HEK293 (cell line): ENCODE data around the gene OLIG2.
A peak's percentile ranks its signal among the peaks of the same experiment; 100 is the strongest.

Source experiments
- CTCF ChIA-PET: fragments of 350-600 bp; formaldehyde crosslinking; extraction: SDS; loops from one replicate; lab custom pipeline; 2021; ENCODE audit warnings: antibody characterized with exemption; lab: Yijun Ruan, JAX
- POLR2A ChIA-PET: fragments of 300-600 bp; formaldehyde crosslinking; extraction: SDS; loops from one replicate; lab custom pipeline; 2020; ENCODE audit warnings: antibody characterized with exemption, inconsistent platforms; lab: Yijun Ruan, JAX
- H3K27ac ChIP-seq: fragments of 200-500 bp; sonication (Bioruptor generic); 2 replicates; pipeline ENCODE4 v1.5.1; 2014; ENCODE audit warnings: low read depth, low read length, control low read depth, inconsistent platforms; ENCODE audit errors: extremely low read depth
- H3K36me3 ChIP-seq, 2 experiments: fragments of 200-500 bp in 1 of 2; sonication (Bioruptor generic) in 1 of 2; 1 replicate in 1 of 2; 2 replicates in 1 of 2; pipeline ENCODE4 v1.5.1; 2014 to 2017; ENCODE audit warnings: inconsistent platforms in 2 of 2, low read length in 2 of 2; ENCODE audit not compliant: control insufficient read depth in 2 of 2, insufficient read depth in 1 of 2
- H3K4me1 ChIP-seq: fragments of 200-500 bp; sonication (Bioruptor generic); 2 replicates; pipeline ENCODE4 v1.5.1; 2014; ENCODE audit warnings: mild to moderate bottlenecking, low read length, inconsistent platforms; ENCODE audit not compliant: control insufficient read depth, insufficient read depth
- H3K4me3 ChIP-seq: 2 replicates; pipeline ENCODE4 v1.5.1; 2011; ENCODE audit warnings: low read depth, mild to moderate bottlenecking, control low read depth, low read length, moderate library complexity
- H3K9me3 ChIP-seq: fragments of 200-500 bp; sonication (Bioruptor generic); 2 replicates; pipeline ENCODE4 v1.5.1; 2014; ENCODE audit warnings: low read depth, low read length, inconsistent platforms; ENCODE audit not compliant: control insufficient read depth, insufficient read depth
- BCL11A ChIP-seq: fragments of 450-650 bp; formaldehyde crosslinking; IDR thresholded peaks from 2 replicates; pipeline ENCODE4 v1.5.1; 2016; ENCODE audit warnings: low read depth, missing biosample characterization, missing genetic modification characterization
- GLIS1 ChIP-seq: fragments of 450-650 bp; formaldehyde crosslinking; IDR thresholded peaks from 2 replicates; pipeline ENCODE4 v1.5.1; 2016; ENCODE audit warnings: missing biosample characterization, missing genetic modification characterization
- GLIS2 ChIP-seq: fragments of 450-650 bp; formaldehyde crosslinking; IDR thresholded peaks from 2 replicates; pipeline ENCODE4 v1.5.1; 2016; ENCODE audit warnings: missing biosample characterization, missing genetic modification characterization
- SCRT2 ChIP-seq: fragments of 450-650 bp; formaldehyde crosslinking; IDR thresholded peaks from 2 replicates; pipeline ENCODE4 v1.5.1; 2016; ENCODE audit warnings: missing biosample characterization, missing genetic modification characterization
- ZFP41 ChIP-seq: fragments of 450-650 bp; formaldehyde crosslinking; IDR thresholded peaks from 2 replicates; pipeline ENCODE4 v1.5.1; 2016; ENCODE audit warnings: missing biosample characterization, missing genetic modification characterization, borderline replicate concordance
- ZNF16 ChIP-seq: fragments of 450-650 bp; formaldehyde crosslinking; IDR thresholded peaks from 2 replicates; pipeline ENCODE4 v1.5.1; 2016; ENCODE audit warnings: low read depth, missing biosample characterization, missing genetic modification characterization
- ZNF174 ChIP-seq: fragments of 450-650 bp; formaldehyde crosslinking; IDR thresholded peaks from 2 replicates; pipeline ENCODE4 v1.5.0; 2017; ENCODE audit warnings: missing biosample characterization, mild to moderate bottlenecking, missing genetic modification characterization
- ZNF211 ChIP-seq: fragments of 450-650 bp; formaldehyde crosslinking; IDR thresholded peaks from 2 replicates; pipeline ENCODE4 v1.5.1; 2016; ENCODE audit warnings: low read depth, missing biosample characterization, missing genetic modification characterization
- ZNF223 ChIP-seq: fragments of 450-650 bp; formaldehyde crosslinking; IDR thresholded peaks from 2 replicates; pipeline ENCODE4 v1.5.1; 2016; ENCODE audit warnings: missing biosample characterization, missing genetic modification characterization
- ZNF600 ChIP-seq: fragments of 450-650 bp; formaldehyde crosslinking; IDR thresholded peaks from 2 replicates; pipeline ENCODE4 v1.5.1; 2016; ENCODE audit warnings: missing biosample characterization, missing genetic modification characterization
- ZNF785 ChIP-seq: fragments of 450-650 bp; formaldehyde crosslinking; IDR thresholded peaks from 2 replicates; pipeline ENCODE4 v1.5.1; 2016; ENCODE audit warnings: missing biosample characterization, missing genetic modification characterization
- TF ChIP-seq, protein P1 (sequence below): fragments of 450-650 bp; formaldehyde crosslinking; IDR thresholded peaks from 2 replicates; pipeline ENCODE4 v1.5.1; 2016; ENCODE audit warnings: missing biosample characterization, missing genetic modification characterization
- TF ChIP-seq, protein P2 (sequence below): fragments of 450-650 bp; formaldehyde crosslinking; IDR thresholded peaks from 2 replicates; pipeline ENCODE4 v1.5.1; 2016; ENCODE audit warnings: missing biosample characterization, missing genetic modification characterization
- TF ChIP-seq, protein P3 (sequence below): fragments of 450-650 bp; formaldehyde crosslinking; conservative IDR thresholded peaks from 2 replicates; pipeline ENCODE4 v1.5.1; 2016; ENCODE audit warnings: low read depth, missing biosample characterization, missing genetic modification characterization

OLIG2 gene

DNA sequence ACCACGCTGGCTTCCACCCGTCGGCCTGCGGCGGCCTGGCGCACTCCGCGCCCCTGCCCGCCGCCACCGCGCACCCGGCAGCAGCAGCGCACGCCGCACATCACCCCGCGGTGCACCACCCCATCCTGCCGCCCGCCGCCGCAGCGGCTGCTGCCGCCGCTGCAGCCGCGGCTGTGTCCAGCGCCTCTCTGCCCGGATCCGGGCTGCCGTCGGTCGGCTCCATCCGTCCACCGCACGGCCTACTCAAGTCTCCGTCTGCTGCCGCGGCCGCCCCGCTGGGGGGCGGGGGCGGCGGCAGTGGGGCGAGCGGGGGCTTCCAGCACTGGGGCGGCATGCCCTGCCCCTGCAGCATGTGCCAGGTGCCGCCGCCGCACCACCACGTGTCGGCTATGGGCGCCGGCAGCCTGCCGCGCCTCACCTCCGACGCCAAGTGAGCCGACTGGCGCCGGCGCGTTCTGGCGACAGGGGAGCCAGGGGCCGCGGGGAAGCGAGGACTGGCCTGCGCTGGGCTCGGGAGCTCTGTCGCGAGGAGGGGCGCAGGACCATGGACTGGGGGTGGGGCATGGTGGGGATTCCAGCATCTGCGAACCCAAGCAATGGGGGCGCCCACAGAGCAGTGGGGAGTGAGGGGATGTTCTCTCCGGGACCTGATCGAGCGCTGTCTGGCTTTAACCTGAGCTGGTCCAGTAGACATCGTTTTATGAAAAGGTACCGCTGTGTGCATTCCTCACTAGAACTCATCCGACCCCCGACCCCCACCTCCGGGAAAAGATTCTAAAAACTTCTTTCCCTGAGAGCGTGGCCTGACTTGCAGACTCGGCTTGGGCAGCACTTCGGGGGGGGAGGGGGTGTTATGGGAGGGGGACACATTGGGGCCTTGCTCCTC, 1.9 kb downstream of the OLIG2 start:
- TF ChIP-seq, protein P1, sequence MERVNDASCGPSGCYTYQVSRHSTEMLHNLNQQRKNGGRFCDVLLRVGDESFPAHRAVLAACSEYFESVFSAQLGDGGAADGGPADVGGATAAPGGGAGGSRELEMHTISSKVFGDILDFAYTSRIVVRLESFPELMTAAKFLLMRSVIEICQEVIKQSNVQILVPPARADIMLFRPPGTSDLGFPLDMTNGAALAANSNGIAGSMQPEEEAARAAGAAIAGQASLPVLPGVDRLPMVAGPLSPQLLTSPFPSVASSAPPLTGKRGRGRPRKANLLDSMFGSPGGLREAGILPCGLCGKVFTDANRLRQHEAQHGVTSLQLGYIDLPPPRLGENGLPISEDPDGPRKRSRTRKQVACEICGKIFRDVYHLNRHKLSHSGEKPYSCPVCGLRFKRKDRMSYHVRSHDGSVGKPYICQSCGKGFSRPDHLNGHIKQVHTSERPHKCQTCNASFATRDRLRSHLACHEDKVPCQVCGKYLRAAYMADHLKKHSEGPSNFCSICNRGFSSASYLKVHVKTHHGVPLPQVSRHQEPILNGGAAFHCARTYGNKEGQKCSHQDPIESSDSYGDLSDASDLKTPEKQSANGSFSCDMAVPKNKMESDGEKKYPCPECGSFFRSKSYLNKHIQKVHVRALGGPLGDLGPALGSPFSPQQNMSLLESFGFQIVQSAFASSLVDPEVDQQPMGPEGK: 0 out of 2 replicates have a peak, but pooled peaks have one; percentile 30
- TF ChIP-seq, protein P2, sequence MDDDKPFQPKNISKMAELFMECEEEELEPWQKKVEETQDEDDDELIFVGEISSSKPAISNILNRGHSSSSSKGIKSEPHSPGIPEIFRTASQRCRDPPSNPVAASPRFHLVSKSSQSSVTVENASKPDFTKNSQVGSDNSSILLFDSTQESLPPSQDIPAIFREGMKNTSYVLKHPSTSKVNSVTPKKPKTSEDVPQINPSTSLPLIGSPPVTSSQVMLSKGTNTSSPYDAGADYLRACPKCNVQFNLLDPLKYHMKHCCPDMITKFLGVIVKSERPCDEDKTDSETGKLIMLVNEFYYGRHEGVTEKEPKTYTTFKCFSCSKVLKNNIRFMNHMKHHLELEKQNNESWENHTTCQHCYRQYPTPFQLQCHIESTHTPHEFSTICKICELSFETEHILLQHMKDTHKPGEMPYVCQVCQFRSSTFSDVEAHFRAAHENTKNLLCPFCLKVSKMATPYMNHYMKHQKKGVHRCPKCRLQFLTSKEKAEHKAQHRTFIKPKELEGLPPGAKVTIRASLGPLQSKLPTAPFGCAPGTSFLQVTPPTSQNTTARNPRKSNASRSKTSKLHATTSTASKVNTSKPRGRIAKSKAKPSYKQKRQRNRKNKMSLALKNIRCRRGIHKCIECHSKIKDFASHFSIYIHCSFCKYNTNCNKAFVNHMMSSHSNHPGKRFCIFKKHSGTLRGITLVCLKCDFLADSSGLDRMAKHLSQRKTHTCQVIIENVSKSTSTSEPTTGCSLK: no peak
- H3K27ac ChIP-seq: no peak overlapping the region
- no peak overlapping the region for H3K4me3 ChIP-seq
- H3K4me1 ChIP-seq: no peaks in the 10 kb centered on the region
- POLR2A ChIA-PET: interaction anchor here (0.9 kb wide), 1 partner anchor 10 kb away, joined by 3 read pairs; no protein-coding TSS in a partner anchor
- CTCF ChIA-PET: interaction anchor here (0.9 to 2.4 kb wide), 3 partner anchors 58 to 195 kb away, joined by 4 to 15 read pairs (median 4); no protein-coding TSS in a partner anchor
- no peaks in the 10 kb centered on the region for H3K36me3 ChIP-seq
- H3K9me3 ChIP-seq: no peaks in the 10 kb centered on the region

DNA sequence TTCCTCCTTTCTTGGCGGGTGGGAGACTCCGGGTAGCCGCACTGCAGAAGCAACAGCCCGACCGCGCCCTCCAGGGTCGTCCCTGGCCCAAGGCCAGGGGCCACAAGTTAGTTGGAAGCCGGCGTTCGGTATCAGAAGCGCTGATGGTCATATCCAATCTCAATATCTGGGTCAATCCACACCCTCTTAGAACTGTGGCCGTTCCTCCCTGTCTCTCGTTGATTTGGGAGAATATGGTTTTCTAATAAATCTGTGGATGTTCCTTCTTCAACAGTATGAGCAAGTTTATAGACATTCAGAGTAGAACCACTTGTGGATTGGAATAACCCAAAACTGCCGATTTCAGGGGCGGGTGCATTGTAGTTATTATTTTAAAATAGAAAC, 2.5 kb downstream of the OLIG2 start:
- no peaks in the 10 kb centered on the region for H3K4me1 ChIP-seq
- no peaks in the 10 kb centered on the region for H3K9me3 ChIP-seq
- no peak overlapping the region for H3K27ac ChIP-seq
- H3K4me3 ChIP-seq: no peak overlapping the region
- ChIA-PET CTCF (interaction anchor here (1.0 kb wide), 1 partner anchor 10 kb away, joined by 4 read pairs; no protein-coding TSS in a partner anchor), POLR2A (no interaction called here)
- H3K36me3 ChIP-seq: no peaks in the 10 kb centered on the region
- peak; percentile 33; the same call in 1 of the 2 replicates for TF ChIP-seq SCRT2 (tag by site-specific recombination)
- TF ChIP-seq ZNF223 (tag by site-specific recombination): no peak

DNA sequence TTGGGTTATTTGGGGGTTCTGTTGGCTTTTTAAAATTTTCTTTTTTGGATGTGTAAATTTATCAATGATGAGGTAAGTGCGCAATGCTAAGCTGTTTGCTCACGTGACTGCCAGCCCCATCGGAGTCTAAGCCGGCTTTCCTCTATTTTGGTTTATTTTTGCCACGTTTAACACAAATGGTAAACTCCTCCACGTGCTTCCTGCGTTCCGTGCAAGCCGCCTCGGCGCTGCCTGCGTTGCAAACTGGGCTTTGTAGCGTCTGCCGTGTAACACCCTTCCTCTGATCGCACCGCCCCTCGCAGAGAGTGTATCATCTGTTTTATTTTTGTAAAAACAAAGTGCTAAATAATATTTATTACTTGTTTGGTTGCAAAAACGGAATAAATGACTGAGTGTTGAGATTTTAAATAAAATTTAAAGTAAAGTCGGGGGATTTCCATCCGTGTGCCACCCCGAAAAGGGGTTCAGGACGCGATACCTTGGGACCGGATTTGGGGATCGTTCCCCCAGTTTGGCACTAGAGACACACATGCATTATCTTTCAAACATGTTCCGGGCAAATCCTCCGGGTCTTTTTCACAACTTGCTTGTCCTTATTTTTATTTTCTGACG, 3.1 kb downstream of the OLIG2 start:
- ChIA-PET POLR2A (no interaction called here), CTCF (interaction anchor here (1.0 kb wide), 1 partner anchor 9 kb away, joined by 4 read pairs; no protein-coding TSS in a partner anchor)
- H3K27ac ChIP-seq: no peak overlapping the region
- H3K4me1 ChIP-seq: no peaks in the 10 kb centered on the region
- no peak overlapping the region for H3K4me3 ChIP-seq
- no peaks in the 10 kb centered on the region for H3K9me3 ChIP-seq
- no peaks in the 10 kb centered on the region for H3K36me3 ChIP-seq
- TF ChIP-seq ZNF174 (tag by site-specific recombination) (no peak), ZFP41 (tag by site-specific recombination) (no peak), ZNF16 (no peak), ZNF211 (tag by site-specific recombination) (no peak), ZNF785 (tag by site-specific recombination) (no peak), ZNF600 (tag by site-specific recombination) (no peak), GLIS2 (tag by site-specific recombination) (no peak), BCL11A (tag by site-specific recombination) (no peak), GLIS1 (tag by site-specific recombination) (no peak)
- TF ChIP-seq, protein P3, sequence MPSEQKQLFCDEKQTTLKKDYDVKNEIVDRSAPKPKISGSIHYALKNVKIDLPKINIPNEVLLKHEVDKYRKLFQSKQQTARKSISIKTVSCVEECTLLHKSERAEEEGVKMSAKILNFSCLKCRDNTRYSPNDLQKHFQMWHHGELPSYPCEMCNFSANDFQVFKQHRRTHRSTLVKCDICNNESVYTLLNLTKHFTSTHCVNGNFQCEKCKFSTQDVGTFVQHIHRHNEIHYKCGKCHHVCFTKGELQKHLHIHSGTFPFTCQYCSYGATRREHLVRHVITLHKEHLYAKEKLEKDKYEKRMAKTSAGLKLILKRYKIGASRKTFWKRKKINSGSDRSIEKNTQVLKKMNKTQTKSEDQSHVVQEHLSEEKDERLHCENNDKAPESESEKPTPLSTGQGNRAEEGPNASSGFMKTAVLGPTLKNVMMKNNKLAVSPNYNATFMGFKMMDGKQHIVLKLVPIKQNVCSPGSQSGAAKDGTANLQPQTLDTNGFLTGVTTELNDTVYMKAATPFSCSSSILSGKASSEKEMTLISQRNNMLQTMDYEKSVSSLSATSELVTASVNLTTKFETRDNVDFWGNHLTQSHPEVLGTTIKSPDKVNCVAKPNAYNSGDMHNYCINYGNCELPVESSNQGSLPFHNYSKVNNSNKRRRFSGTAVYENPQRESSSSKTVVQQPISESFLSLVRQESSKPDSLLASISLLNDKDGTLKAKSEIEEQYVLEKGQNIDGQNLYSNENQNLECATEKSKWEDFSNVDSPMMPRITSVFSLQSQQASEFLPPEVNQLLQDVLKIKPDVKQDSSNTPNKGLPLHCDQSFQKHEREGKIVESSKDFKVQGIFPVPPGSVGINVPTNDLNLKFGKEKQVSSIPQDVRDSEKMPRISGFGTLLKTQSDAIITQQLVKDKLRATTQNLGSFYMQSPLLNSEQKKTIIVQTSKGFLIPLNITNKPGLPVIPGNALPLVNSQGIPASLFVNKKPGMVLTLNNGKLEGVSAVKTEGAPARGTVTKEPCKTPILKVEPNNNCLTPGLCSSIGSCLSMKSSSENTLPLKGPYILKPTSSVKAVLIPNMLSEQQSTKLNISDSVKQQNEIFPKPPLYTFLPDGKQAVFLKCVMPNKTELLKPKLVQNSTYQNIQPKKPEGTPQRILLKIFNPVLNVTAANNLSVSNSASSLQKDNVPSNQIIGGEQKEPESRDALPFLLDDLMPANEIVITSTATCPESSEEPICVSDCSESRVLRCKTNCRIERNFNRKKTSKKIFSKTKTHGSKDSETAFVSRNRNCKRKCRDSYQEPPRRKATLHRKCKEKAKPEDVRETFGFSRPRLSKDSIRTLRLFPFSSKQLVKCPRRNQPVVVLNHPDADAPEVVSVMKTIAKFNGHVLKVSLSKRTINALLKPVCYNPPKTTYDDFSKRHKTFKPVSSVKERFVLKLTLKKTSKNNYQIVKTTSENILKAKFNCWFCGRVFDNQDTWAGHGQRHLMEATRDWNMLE: no peak
- TF ChIP-seq, all 188 proteins: peak for 0
